Keratinocyte (primary cell): ENCODE measurements around the gene CLPSL2.

ENCODE experiments used
- CTCF ChIP-seq, 3 experiments: IDR thresholded peaks in 1 of 3; conservative IDR thresholded peaks in 1 of 3; optimal IDR thresholded peaks in 1 of 3; 2 replicates in 2 of 3; 3 replicates in 1 of 3; pipeline versions ENCODE3 to v1.5.1; 2011; ENCODE audit warnings: low read length in 3 of 3, mild to moderate bottlenecking in 3 of 3, moderate library complexity in 2 of 3, control low read depth in 1 of 3, inconsistent platforms in 1 of 3; ENCODE audit not compliant: insufficient read depth in 2 of 3; ENCODE audit errors: extremely low read depth in 1 of 3
- EZH2 ChIP-seq: IDR thresholded peaks from one replicate; pipeline ENCODE4 v1.6.1; 2012; ENCODE audit warnings: inconsistent platforms, mild to moderate bottlenecking, low read length, moderate library complexity

GRCh38 chr6:35752330-35752729, 24.1 kb upstream of the CLPSL2 start:
- TF ChIP-seq CTCF (optimal IDR thresholded peaks at IDR 0.05 in 1 of 3, IDR thresholded peaks at IDR 0.05 in 1 of 3, conservative IDR thresholded peaks at IDR 0.05 in 1 of 3; ENCODE audit: extremely low read depth in 1 of 3, insufficient read depth in 2 of 3, low read length in 3 of 3) (no peak), EZH2 (no peak)
